ENCODE data around the gene RNU5D-1.

The RNU5D-1 gene

DNA sequence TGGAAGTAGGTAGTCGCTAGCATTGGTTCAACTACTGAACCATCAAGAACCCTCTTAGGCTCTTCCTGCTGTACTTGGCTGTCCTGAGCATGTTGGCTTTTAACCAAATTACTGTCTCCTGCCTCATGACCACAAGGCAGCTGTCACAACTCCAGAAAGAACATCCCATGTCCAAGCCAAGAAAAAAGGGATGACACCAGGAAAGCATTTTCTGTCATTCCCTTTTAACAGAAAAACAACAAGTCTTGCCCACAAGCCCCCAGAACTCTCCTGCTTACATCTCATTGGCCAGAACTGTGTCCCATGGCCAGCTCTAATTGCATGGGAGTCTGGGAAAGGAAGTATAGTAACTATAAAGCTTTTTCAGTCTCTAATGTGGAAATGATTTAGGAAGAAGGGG is 2.4 kb upstream of the RNU5D-1 start:
- no peak for DNase-seq (ENCODE audit: low read depth)

DNA sequence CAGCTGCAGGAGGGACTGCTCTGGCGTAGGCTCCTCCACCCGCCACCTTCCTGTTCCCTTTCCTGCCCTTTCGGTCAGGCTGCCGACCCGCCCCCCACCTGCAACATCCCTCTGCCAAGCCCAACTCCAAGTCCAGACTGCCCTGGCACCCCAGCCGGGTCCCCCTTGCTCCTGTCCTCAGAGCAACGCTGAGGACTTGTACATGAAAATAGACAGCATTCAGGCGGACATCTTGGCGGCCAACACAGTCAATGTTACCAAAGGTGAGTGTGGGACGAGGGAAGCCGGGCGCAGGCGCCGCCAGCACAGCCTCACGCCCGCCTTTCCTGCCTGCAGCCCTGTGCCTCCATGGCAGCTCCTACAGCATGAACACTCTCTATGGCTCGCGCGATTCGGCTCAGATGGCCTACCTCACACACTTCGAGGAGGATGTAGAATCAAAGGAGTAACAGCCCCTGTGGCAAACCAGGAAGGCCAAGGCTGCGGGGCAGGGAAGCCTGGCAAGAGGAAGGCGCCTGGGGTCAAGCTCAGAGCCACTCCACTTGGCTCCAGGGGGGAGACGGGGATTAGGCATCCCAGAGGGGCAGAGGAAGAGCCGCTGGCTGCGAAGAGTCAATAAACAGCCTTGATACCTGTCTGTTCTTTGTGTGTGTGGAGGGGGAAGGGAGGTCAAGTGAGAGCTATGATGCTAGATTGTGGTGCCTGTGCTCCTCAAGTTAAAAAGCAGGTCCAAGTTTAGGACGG is 5.8 kb downstream of the RNU5D-1 start:
- no peak for DNase-seq (ENCODE audit: low read depth)

DNA sequence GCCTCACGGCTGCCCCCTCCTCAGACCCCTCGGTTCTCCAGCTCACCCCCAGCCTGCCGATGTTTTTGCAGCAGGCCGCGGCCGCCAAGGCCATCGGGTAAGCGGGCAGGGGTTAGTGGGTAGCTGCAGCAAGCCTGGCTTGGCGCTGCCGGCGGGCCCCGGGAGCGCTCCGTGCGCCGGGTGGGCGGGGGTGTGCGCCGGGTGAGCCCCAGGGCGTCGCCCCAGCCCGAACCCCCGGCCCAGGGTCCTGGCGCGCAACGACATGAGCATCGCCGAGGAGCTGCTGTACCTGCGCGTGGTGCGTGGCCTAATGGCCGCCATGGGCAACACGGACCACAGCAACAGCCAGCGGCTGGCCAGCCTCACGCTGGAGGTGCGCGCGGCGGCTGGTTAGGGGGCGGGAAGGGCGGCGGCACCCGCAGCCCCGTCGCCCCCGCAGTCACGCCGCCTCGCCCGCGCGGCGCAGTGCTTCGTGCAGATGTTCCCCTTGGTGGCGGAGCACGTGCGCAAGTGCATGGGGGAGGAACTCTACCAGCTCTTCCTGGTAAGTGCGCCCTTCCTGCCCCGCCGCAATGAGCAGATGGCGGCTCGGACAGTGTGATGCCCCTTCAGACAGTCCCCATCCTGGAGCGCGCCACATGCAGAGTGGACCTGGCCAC is 6.5 kb downstream of the RNU5D-1 start:
- no peak for DNase-seq (ENCODE audit: low read depth)

DNA sequence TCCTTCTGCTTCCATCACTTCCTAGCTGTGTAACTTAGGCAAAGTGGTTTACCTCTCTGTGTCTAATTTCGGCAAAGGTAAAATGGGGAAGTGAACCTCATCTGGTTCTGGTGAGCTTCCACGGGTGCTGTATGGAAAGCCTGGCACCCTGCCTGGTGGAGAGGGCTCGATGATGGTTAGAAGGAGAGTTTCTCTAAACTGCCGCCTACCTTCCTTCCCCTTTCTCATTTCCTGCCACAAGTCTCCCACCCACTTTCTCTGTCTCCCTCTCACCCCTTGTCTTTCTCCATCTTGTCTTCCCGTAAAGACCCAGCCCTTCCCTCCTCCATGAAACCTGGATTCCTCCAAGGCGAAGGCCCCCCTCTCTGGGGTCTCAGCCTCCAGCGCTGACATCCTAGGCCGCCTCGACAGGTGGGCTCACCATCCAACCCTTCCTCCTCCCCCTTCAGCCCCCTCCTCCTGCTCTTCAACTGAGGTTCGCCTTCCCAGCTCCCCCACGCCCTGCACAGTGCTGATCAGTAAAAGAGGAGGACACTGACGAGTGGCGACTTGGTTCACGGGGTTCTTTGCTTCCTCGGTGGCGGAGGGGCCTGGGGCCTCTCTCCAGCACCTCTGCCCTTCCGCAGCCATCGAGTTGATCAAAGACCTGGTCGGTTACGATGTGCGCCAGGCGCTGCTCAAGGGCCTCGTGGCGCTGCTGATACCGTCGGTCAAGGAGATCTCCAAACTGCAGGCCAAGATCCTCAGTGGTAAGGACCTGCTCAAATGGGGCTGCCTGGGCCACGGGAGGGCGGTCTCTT is 7.3 kb downstream of the RNU5D-1 start:
- DNase-seq (ENCODE audit: low read depth) = no peak

DNA sequence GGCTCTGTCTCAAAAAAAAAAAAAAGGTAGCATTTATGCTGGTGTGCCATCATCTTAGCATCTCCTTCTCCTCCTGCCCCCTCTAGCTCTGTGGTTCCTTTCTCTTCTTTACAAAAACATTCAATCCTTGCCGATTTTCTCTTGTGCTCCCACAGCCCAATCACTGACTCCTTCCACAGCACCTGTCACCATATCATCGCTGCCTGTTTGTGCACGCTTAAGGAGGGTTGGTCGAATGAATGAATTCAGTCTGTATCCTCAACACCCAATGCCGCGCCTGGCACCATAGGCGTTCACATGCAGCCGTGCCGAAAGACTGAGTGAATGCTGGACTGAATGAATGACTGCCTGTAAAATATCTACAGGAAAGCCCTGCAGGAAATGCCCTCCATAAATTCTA is 7.9 kb downstream of the RNU5D-1 start:
- DNase-seq (ENCODE audit: low read depth) = no peak

DNA sequence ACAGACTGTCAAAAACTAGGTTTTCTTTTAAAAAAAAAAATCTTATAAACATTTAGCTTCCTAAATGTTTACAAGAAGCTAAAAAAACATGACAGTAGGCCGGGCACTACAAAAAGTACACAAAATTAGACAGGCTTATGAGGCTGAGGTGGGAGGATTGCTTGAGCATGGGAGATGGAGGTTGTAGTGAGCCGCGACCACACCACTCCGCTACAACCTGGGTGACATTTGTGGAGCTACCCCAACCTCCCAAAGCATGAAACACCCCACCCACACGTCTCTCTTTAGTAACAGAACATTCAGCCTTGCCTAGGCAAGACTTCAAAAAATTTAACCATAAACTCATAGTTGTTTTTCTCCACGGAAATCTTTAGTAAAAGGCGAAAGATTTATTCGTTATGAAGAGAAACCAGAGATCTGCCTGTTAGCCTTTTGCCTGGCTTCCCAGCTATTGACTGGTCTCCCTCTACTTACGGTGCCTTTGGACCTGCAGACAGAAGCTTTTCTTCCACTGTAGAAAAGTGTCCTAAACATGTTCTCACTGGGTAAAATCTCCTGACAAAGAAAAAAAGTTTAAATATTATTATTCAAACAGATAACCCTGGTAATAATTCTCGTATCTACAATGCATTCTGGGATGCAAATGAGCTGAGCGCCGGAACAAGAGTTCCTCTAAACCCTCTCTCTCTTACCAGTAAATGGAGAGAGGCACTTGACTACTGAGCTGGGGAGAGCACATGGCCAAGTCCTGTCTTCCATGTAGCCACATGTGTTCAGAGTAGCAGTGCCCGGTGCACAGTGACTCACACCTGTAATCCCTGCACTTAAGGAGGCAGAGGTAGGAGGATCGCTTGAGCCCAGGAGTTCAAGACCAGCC is 9.2 kb downstream of the RNU5D-1 start:
- peak; percentile 34 for DNase-seq (ENCODE audit: low read depth)

DNA sequence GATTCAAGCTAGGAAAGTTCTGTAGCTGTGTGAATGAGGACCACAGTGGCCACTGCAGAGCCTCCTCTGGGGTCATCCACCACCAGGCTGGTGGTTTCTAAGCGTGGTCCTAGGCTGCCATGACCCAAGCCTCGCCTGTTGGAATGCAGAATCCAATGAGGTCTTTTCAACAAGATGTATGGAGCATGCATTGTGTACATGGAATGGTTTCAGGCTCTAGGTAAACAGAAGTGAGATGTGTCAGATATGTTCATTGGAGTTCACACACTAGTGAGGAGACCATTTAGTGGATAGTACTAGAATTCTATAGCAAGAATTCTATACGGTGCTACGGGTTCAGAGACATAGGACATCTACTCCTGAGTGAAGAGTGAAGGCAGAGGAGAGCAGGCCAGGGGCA is 10.7 kb downstream of the RNU5D-1 start:
- DNase-seq (ENCODE audit: low read depth) = no peak

DNA sequence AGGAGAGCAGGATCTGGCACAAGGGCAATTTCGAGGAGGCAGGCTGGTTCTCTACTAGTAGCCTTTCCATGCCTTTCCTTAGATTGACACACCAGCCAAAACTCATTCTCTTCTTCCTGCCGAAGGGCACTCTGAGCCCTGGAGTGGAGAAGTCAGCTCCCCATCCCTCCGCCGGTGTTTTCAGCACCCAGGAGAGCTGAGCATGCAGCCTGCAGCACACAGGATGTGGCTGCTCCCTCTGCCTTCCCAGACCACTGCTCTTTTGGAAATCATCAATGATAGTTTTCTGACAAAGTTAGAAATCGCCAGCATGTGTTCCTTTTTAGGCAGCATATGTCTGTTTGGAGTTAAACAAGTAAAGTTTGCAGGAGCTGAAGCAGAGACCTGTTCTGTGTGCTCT is 11.7 kb downstream of the RNU5D-1 start:
- DNase-seq (ENCODE audit: low read depth) = no peak

DNA sequence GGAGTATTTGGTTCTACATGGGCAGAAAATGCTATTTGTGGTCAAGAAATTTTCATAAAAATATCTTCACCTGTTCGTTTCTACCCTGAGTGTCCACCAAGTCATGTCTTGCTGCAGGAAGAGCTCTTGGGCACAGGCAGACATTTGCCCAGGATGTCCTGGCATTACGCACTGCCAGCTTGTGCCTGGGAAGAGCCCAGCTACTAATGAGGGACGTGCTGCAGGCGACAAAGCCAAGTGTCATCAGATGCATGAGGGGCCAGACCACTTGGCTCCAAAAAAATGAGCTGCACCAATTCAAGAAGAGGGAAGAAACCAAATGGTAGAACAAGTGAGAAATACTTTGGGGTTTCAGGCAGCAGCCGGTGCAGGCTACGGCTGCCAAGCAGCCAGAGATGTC is 12.9 kb downstream of the RNU5D-1 start:
- DNase-seq (ENCODE audit: low read depth) = no peak

DNA sequence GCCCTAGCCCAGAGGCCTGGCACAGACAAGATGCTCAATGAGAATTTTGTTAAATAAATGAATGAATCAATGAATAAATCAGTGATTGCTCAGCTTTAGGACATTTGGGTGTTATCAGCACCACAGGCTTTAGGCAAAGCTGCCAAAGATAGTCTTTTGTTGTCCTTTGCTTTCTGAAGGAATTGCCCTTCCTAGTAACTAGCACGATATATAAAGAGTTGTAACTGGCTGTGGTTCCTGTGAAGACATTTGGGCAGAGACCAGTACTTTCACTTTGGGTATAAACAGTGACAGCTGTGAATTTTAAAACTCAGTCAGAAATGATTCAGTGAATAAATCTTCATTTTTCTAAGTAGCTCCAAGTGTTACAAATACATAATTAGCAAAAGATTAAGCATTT is 13.3 kb downstream of the RNU5D-1 start:
- no peak for DNase-seq (ENCODE audit: low read depth)

DNA sequence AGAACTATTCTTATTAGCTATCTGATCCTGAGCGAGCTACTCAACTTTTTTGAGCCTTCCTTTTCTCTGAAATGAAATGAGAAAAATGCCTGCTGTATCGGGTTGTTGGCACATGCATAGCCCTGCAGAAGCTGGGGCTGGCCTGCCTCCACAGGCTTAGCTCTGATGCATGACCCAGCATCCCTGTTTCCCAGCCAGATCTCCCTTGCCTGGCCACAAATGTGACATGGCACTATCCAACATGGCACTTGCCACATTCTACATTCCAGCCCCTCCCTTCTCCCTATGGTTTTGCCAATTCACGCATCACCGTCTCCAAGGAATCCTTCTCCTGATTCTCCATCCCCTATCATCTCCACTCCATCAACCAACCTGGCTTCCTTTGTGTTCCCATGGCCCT is 13.8 kb downstream of the RNU5D-1 start:
- no peak for DNase-seq (ENCODE audit: low read depth)

DNA sequence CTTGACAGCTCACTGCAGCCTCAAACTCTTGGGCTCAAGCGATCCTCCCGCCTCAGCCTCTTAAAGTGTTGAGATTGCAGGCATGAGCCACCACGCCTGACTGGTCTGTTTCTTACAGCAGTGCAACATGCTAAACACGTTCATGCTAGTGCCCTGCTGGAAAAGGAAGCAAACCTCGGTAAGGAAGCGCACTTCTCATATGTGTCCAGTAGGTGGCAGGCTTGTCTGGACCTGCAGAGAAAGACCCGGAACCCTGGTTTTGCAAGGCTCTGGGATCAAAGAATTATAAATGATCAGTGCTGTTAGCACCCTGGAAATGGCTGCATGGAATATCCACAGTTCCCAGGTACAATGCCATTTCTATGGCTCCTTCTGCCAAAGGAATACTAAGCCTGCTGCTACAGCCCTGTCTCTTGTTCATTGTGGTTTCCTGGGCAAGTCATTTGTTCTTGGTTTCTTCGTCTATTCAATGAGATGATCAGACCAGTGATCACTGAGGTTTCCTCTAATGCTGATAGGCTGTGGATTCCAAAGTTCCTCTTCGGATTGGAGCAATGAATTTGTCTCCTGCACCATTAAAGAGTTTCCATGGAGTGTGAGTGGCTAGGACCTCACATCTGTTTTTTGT is 15.9 kb downstream of the RNU5D-1 start:
- peak; percentile 53 for DNase-seq (ENCODE audit: low read depth)

DNA sequence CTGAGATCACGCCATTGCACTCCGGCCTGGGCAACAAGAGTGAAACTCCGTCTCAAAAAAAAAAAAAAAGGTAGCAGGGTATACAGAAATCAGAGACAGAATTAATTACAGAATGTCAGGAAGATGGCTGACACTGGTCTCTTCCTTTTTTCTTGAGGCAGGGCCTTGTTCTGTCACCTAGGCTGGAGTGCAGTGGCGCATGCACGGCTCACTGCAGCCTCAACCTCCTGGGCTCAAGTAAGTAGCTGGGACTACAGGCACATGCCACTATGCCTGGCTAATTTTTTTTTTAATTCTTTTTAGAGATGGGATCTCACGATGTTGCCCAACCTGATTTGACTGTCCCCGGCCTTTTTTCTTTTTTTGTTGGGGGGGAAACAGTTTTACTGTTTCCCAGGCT is 16.4 kb downstream of the RNU5D-1 start:
- no peak for DNase-seq (ENCODE audit: low read depth)

DNA sequence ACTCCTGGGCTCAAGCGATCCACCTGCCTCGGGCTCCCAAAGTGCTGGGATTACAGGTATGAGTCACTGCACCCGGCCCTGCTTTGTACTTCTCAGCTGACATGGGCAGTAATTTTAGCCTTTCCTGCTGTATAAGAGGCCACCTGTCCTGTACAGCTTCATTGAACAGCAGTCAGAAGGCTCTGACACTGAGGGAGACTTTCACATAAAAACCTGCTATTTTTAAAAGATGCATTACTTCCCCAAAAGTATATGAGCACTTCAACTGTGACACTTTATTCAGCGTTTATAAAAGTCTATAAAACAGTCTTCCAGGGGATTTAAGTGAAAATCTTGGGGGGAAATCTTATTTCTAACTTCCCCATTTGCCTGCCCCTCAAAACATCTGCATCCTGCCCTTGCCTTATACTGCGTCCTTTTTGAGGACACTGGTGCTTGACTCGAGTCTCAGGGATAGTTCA is 17.6 kb downstream of the RNU5D-1 start:
- DNase-seq (ENCODE audit: low read depth) = no peak

DNA sequence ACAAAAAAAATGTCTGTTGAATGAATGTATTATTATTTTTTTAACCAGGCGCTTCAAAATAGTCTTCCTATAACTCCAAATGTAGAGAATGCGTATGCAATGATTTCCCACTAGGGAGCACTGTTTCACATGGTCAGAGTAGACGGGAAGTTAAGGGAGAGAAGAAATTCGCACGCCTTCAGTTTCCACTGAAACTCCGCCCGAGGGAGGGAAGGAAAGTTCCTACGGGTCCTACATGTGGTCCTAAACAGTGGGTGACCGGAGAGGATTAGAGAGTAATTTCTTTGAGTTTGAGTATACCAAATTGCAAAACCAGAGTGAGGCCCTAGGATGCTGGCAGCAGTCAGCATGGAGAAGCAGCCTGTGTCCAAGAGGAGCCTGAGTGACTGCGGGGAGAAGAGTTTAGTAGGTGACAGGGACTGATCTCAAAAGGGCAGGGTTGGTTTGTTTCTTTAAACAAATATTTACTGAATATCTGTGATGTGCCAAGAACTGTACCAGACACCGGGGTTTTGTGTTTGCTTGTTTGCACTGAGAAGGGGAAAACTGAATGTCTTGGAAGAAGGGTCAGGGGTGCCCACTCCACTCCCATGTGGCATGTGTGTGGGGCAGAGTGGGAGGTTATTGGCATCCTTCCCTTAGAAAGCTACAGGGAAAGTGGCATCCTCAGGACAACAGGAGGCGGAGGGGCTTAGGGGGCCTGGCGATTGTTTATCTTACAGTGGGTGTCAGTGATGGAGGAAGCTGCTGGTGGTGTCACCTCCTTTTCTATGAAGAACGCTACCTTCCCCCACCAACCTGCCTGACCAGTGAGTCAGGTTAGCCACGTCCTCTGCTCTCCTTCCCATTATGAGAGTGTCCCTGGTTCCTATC is 22.8 kb downstream of the RNU5D-1 start:
- no peak for DNase-seq (ENCODE audit: low read depth)

DNA sequence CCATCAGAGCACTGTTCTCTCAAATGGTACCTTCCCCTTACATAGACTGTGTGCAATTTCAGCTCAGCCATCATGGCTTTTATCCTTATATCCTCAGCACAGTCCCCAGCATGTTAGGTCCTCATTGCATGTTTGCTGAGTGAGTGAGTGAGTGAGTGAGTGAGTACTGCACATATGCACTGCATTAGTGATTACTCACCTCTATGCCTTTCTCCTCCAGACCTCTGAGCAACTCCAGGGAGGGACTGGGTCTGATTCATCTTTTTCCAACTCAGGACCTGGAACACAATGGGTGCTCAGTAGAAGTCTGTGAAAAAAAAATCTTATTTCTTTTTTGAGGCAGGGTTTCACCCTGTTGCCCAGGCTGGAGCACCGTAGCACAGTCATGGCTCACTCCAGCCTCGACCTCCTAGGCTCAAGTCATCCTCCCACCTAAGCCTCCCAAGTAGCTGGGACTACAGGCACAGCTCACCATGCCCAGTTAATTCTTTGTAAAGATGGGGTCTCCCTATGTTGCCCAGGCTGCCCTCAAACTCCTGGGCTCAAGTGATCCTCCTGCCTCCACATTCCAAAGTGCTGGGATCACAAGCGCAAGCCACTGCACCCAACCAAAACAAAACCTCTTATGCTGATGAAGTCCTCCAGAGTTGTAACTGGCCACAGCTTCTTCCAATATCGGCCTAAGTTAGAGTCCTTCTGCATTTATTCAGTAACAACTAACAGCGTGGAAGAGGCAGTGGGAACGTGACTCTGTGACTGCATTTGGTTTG is 23.7 kb downstream of the RNU5D-1 start:
- no peak for DNase-seq (ENCODE audit: low read depth)

DNA sequence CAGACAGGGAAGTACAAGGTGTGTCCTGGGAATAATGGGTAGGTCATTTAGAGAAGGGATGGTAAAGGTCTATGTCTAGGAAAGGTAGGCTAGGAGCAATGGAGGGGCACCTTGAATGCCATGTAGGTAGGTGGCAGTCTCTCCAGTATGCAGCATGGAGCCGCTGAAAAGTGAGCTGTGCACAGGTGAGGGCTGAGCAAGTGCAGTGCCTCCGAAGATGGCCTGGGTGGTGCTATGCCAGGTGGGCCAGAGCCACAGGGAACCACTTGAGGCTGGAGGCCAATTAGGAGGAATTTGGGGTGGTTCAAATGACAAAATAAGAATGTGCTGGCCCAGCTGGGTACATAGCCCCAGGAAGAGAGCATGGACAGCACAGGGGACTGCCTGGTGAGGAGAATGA is 25.0 kb downstream of the RNU5D-1 start:
- DNase-seq (ENCODE audit: low read depth) = no peak

DNA sequence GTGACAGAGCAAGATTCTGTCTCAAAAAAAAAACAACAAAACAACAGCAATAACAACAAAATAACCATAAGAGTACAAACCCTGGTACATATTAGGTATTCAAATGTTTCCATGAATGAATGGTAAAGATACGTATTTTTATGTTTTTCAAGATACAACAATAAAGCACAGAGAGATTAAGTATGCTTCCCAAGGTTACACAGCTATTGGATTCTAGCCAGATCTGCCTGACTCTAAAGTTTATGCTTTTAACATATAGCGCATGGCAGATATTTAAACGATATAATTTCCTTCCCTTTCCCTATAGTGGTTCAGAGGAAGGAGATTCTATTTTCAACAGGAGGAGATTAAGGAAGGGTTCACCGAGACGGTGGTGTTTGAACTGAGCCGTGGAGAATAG is 25.5 kb downstream of the RNU5D-1 start:
- no peak for DNase-seq (ENCODE audit: low read depth)

DNA sequence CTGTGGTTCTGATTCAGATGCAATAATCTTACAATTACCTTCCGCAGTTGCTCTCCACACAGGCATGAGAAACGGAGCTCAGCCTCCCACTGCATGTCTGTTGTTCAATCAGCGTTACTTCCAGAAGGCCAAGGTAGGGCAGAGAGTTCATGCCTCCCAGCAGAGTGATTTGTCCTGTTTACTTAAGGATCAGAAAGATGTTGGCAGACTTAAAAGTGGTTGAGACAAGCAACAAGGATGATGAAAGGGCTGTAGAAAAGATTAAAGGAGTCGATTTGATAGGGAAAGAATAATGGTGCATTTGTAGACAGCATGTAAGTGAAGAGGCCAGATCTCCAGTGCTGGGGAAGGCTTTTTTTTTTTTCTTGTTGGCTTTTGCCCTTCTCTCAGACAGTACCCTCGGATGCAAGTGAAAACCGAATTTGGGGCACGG is 29.8 kb downstream of the RNU5D-1 start:
- DNase-seq (ENCODE audit: low read depth) = no peak

DNA sequence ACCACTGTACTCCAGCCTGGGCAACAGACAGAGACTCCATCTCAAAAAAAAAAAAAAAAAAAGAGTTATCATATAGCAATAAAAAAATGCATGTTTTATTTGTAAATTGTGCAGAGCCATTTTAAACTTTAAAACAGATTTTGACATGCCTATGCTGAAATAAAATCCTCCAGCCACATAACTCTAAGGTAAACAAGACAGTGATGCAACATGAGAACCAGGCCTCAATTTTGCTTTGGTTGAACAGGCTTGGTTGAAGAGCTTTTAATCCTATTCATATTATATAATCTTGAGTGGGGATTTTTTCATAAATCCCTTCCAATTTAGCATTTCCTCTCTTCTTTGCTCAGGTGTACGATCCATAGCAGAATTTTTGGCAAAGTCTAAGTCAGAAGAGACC is 30.4 kb downstream of the RNU5D-1 start:
- no peak for DNase-seq (ENCODE audit: low read depth)

Data from T follicular helper cell (primary cell).